H9 (cell line): ENCODE measurements around the gene EIF3D. TPM values are rescaled to one million over a fixed set of nuclear protein-coding genes. Genes with fewer than 3 reads are reported as not detected.

ENCODE experiments used
- DNase-seq: peaks from one replicate; pipeline ENCODE4 v3.0.0-alpha.2; 2017
- H2AFZ ChIP-seq: one replicate; pipeline ENCODE4 v1.6.1; 2013; ENCODE audit warnings: mild to moderate bottlenecking, low read length, control low read depth, moderate library complexity
- H2AK5ac ChIP-seq: 2 replicates; pipeline ENCODE4 v1.6.1; 2013; ENCODE audit warnings: low read length, control low read depth, mixed read lengths; ENCODE audit not compliant: insufficient read length
- H2BK120ac ChIP-seq: one replicate; pipeline ENCODE4 v1.6.1; 2013; ENCODE audit warnings: low read depth, mild to moderate bottlenecking, low read length, control low read depth, inconsistent platforms; ENCODE audit not compliant: poor library complexity, severe bottlenecking
- H2BK12ac ChIP-seq: 2 replicates; pipeline ENCODE4 v1.6.1; 2013; ENCODE audit warnings: low read length, control low read depth, mixed read lengths, low read depth; ENCODE audit not compliant: insufficient read length
- H2BK15ac ChIP-seq: 2 replicates; pipeline ENCODE4 v1.6.1; 2013; ENCODE audit warnings: low read depth, low read length, control low read depth
- H2BK20ac ChIP-seq: one replicate; pipeline ENCODE4 v1.6.1; 2013; ENCODE audit warnings: low read depth, mild to moderate bottlenecking, low read length, control low read depth, inconsistent platforms; ENCODE audit not compliant: poor library complexity, severe bottlenecking
- H2BK5ac ChIP-seq: 2 replicates; pipeline ENCODE4 v1.6.1; 2013; ENCODE audit warnings: low read length, control low read depth, mixed read lengths; ENCODE audit not compliant: insufficient read length
- H3K14ac ChIP-seq: 2 replicates; pipeline ENCODE4 v1.6.1; 2013; ENCODE audit warnings: low read length, control low read depth; ENCODE audit not compliant: insufficient read depth
- H3K18ac ChIP-seq: 2 replicates; pipeline ENCODE4 v1.6.1; 2013; ENCODE audit warnings: low read depth, mild to moderate bottlenecking, mixed read lengths, low read length, control low read depth; ENCODE audit not compliant: insufficient read length
- H3K23ac ChIP-seq: 2 replicates; pipeline ENCODE4 v1.6.1; 2013; ENCODE audit warnings: low read length, control low read depth, mixed read lengths, low read depth; ENCODE audit not compliant: insufficient read length
- H3K23me2 ChIP-seq: 2 replicates; pipeline ENCODE4 v1.6.1; 2013; ENCODE audit warnings: low read depth, mild to moderate bottlenecking, mixed read lengths, low read length, control low read depth; ENCODE audit not compliant: insufficient read length, poor library complexity, severe bottlenecking
- H3K27ac ChIP-seq: 2 replicates; pipeline ENCODE4 v1.5.1; 2013; ENCODE audit warnings: low read length, control low read depth, mixed read lengths, low read depth; ENCODE audit not compliant: insufficient read length
- H3K27me3 ChIP-seq: 2 replicates; pipeline ENCODE4 v1.6.1; 2013; ENCODE audit warnings: low read length, control low read depth, inconsistent platforms; ENCODE audit not compliant: insufficient read depth
- H3K4ac ChIP-seq: 2 replicates; pipeline ENCODE4 v1.6.1; 2013; ENCODE audit warnings: low read depth, mild to moderate bottlenecking, control low read depth, inconsistent platforms, low read length, moderate library complexity
- H3K4me1 ChIP-seq: 2 replicates; pipeline ENCODE4 v1.6.1; 2013; ENCODE audit warnings: low read length, control low read depth, inconsistent platforms; ENCODE audit not compliant: insufficient read depth
- H3K4me2 ChIP-seq: 2 replicates; pipeline ENCODE4 v1.6.1; 2013; ENCODE audit warnings: low read length, control low read depth, mixed read lengths; ENCODE audit not compliant: insufficient read length, insufficient read depth
- H3K56ac ChIP-seq: 2 replicates; pipeline ENCODE4 v1.6.1; 2013; ENCODE audit warnings: low read depth, mild to moderate bottlenecking, mixed read lengths, low read length, control low read depth; ENCODE audit not compliant: insufficient read length
- H3K79me1 ChIP-seq: 2 replicates; pipeline ENCODE4 v1.6.1; 2013; ENCODE audit warnings: low read depth, mild to moderate bottlenecking, moderate library complexity, low read length, control low read depth, inconsistent platforms; ENCODE audit not compliant: insufficient read depth, poor library complexity, severe bottlenecking
- H3K79me2 ChIP-seq: 2 replicates; pipeline ENCODE4 v1.6.1; 2013; ENCODE audit warnings: low read length, control low read depth, inconsistent platforms; ENCODE audit not compliant: insufficient read depth
- H3K9ac ChIP-seq: 2 replicates; pipeline ENCODE4 v1.6.1; 2013; ENCODE audit warnings: low read length, control low read depth, mixed read lengths; ENCODE audit not compliant: insufficient read length; ENCODE audit errors: extremely low read depth
- H3K9me3 ChIP-seq: one replicate; pipeline ENCODE4 v1.6.1; 2013; ENCODE audit warnings: low read depth, low read length, inconsistent platforms; ENCODE audit not compliant: control insufficient read depth
- H3T11ph ChIP-seq: one replicate; pipeline ENCODE4 v1.6.1; 2013; ENCODE audit warnings: mild to moderate bottlenecking, low read length, control low read depth, inconsistent platforms
- H4K20me1 ChIP-seq: one replicate; pipeline ENCODE4 v1.6.1; 2013; ENCODE audit not compliant: control insufficient read depth, insufficient read length, insufficient read depth
- H4K5ac ChIP-seq: 2 replicates; pipeline ENCODE4 v1.6.1; 2013; ENCODE audit warnings: low read depth, mild to moderate bottlenecking, mixed read lengths, low read length, control low read depth; ENCODE audit not compliant: insufficient read length
- H4K8ac ChIP-seq: replicated peaks from 2 replicates; pipeline ENCODE4 v1.6.1; 2013; ENCODE audit warnings: low read length, control low read depth, mixed read lengths, low read depth; ENCODE audit not compliant: insufficient read length
- H4K91ac ChIP-seq: 2 replicates; pipeline ENCODE4 v1.6.1; 2013; ENCODE audit warnings: low read depth, mild to moderate bottlenecking, moderate library complexity, mixed read lengths, low read length, control low read depth; ENCODE audit not compliant: insufficient read length
- H3K27ac Mint-ChIP-seq, 3 experiments: 2 replicates in 2 of 3; 3 replicates in 1 of 3; pipeline ENCODE4 v1.8.0; 2020 to 2021; ENCODE audit warnings: mixed read lengths in 3 of 3, mild to moderate bottlenecking in 1 of 3, moderate library complexity in 1 of 3
- H3K27me3 Mint-ChIP-seq: 2 replicates; pipeline ENCODE4 v1.8.0; 2021; ENCODE audit warnings: low read depth, mild to moderate bottlenecking, moderate library complexity, mixed read lengths
- H3K36me3 Mint-ChIP-seq, 3 experiments: 2 replicates in 2 of 3; 3 replicates in 1 of 3; pipeline ENCODE4 v1.8.0; 2020 to 2021; ENCODE audit warnings: low read depth in 3 of 3, mixed read lengths in 3 of 3; ENCODE audit not compliant: insufficient read depth in 1 of 3
- H3K4me1 Mint-ChIP-seq, 2 experiments: 2 replicates each; pipeline ENCODE4 v1.8.0; 2020; ENCODE audit warnings: mixed read lengths in 2 of 2
- H3K4me3 Mint-ChIP-seq, 2 experiments: 2 replicates in 1 of 2; 3 replicates in 1 of 2; pipeline ENCODE4 v1.8.0; 2020 to 2021; ENCODE audit warnings: mild to moderate bottlenecking in 2 of 2, mixed read lengths in 2 of 2, moderate library complexity in 1 of 2
- H3K9me3 Mint-ChIP-seq, 2 experiments: 2 replicates in 1 of 2; 3 replicates in 1 of 2; pipeline ENCODE4 v1.8.0; 2020; ENCODE audit warnings: mild to moderate bottlenecking in 2 of 2, mixed read lengths in 2 of 2, moderate library complexity in 1 of 2
- WGBS: extraction: QIAGEN DNeasy Blood & Tissue Kit; methylation state at CpG from one replicate; pipeline ENCODE4 v1.1.7; 2013; ENCODE audit warnings: missing lambda C conversion rate, low lambda C conversion rate, mixed read lengths; ENCODE audit not compliant: insufficient read length; ENCODE audit errors: extremely low coverage; 5-methylcytosine and 5-hydroxymethylcytosine counted together
- total RNA-seq: library from RNA; stranded (reverse); gene quantifications from 2 replicates; pipeline ENCODE4 v1.2.1, GENCODE V29; 2021
- TF ChIP-seq, protein P1 (sequence below): fragments of 200-600 bp; sonication (generic); conservative IDR thresholded peaks from 3 replicates; pipeline ENCODE4 v1.8.0; 2021; ENCODE audit warnings: antibody characterized with exemption, mild to moderate bottlenecking

The EIF3D gene
- total RNA-seq, 1 experiment from 2014 or later = 198 TPM

DNA sequence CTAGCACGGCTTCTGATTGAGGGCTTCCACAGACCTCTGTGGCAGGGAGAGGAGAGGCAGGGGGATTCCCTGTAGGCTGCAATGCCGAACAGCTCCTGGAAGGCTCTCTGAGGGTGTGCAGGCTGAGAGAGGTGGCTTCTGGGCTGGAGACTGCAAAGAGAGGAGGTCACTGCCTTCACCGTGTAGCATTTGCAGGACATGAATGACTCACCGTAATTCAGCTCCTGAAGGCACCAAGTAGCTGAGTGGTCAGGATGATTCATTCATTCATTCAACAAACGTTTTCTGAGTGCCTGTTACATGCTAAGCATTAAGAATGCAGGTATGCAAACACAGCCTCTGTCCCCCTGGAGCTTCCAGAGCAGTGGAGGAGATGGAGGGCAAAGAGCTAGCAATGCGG is 18.0 kb upstream of the EIF3D start:
- H3K79me2 ChIP-seq = no peaks in the 10 kb centered on the region
- no peak for DNase-seq
- no peaks in the 10 kb centered on the region for H4K20me1 ChIP-seq
- H2AK5ac ChIP-seq = no peak overlapping the region
- H3K4me1 ChIP-seq = peaks cover 2% of the 10 kb centered on the region
- no peak overlapping the region for H4K8ac ChIP-seq
- Mint-ChIP-seq H3K9me3 (no peaks in the 10 kb centered on the region), H3K36me3 (no peaks in the 10 kb centered on the region), H3K4me3 (no peak overlapping the region), H3K27me3 (peaks cover 32% of the 10 kb centered on the region), H3K4me1 (peaks cover 15 to 23% of the 10 kb centered on the region in 2 experiments), H3K27ac (no peak overlapping the region; a peak in 1 of 7 replicates)
- no peak overlapping the region for H3K9ac ChIP-seq
- no peak overlapping the region for H4K5ac ChIP-seq
- H3K9me3 ChIP-seq = no peaks in the 10 kb centered on the region
- no peak overlapping the region for H3K23ac ChIP-seq
- no peak overlapping the region for H2BK120ac ChIP-seq
- H3T11ph ChIP-seq = no peak overlapping the region
- TF ChIP-seq, protein P1, sequence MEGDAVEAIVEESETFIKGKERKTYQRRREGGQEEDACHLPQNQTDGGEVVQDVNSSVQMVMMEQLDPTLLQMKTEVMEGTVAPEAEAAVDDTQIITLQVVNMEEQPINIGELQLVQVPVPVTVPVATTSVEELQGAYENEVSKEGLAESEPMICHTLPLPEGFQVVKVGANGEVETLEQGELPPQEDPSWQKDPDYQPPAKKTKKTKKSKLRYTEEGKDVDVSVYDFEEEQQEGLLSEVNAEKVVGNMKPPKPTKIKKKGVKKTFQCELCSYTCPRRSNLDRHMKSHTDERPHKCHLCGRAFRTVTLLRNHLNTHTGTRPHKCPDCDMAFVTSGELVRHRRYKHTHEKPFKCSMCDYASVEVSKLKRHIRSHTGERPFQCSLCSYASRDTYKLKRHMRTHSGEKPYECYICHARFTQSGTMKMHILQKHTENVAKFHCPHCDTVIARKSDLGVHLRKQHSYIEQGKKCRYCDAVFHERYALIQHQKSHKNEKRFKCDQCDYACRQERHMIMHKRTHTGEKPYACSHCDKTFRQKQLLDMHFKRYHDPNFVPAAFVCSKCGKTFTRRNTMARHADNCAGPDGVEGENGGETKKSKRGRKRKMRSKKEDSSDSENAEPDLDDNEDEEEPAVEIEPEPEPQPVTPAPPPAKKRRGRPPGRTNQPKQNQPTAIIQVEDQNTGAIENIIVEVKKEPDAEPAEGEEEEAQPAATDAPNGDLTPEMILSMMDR = no peak
- no CpG with 5 or more reads among the region's 6 CpGs for WGBS
- H3K4me2 ChIP-seq = no peak overlapping the region
- no peak overlapping the region for H4K91ac ChIP-seq
- no peak overlapping the region for H3K4ac ChIP-seq
- no peak overlapping the region for H3K27ac ChIP-seq
- no peak overlapping the region for H2BK15ac ChIP-seq
- no peak overlapping the region for H2BK20ac ChIP-seq
- no peak overlapping the region for H2BK12ac ChIP-seq
- H3K18ac ChIP-seq = no peak overlapping the region
- no peaks in the 10 kb centered on the region for H3K23me2 ChIP-seq
- H2BK5ac ChIP-seq = no peak overlapping the region
- no peaks in the 10 kb centered on the region for H3K79me1 ChIP-seq
- peaks cover 3% of the 10 kb centered on the region; the same call in 1 of the 2 replicates for H3K27me3 ChIP-seq
- no peak overlapping the region for H3K56ac ChIP-seq
- no peak overlapping the region for H2AFZ ChIP-seq
- no peak overlapping the region for H3K14ac ChIP-seq
